Adipocyte (in vitro differentiated cells): ENCODE measurements around the gene USH2A.

Source experiments
- DNase-seq: peaks from one replicate; pipeline ENCODE4 v3.0.0-alpha.2; 2015; ENCODE audit warnings: low read depth
- H3K27me3 ChIP-seq: replicated peaks from 2 replicates; pipeline ENCODE4 v1.7.0; 2013; ENCODE audit warnings: mild to moderate bottlenecking, low read length, moderate library complexity; ENCODE audit not compliant: control insufficient read depth, insufficient read depth
- H3K36me3 ChIP-seq: 2 replicates; pipeline ENCODE4 v1.7.0; 2013; ENCODE audit warnings: low read length, mild to moderate bottlenecking, moderate library complexity; ENCODE audit not compliant: control insufficient read depth, insufficient read depth, severe bottlenecking
- H3K4me1 ChIP-seq: 2 replicates; pipeline ENCODE4 v1.7.0; 2013; ENCODE audit warnings: mild to moderate bottlenecking, low read length, moderate library complexity; ENCODE audit not compliant: control insufficient read depth, insufficient read depth
- H3K4me3 ChIP-seq: 2 replicates; pipeline ENCODE4 v1.7.0; 2013; ENCODE audit warnings: mild to moderate bottlenecking, low read length, moderate library complexity
- H3K9ac ChIP-seq: 2 replicates; pipeline ENCODE4 v1.7.0; 2013; ENCODE audit warnings: mild to moderate bottlenecking, low read length, moderate library complexity
- H3K9me3 ChIP-seq: 2 replicates; pipeline ENCODE4 v1.7.0; 2013; ENCODE audit warnings: mild to moderate bottlenecking, low read length, moderate library complexity; ENCODE audit not compliant: control insufficient read depth

The USH2A gene

DNA sequence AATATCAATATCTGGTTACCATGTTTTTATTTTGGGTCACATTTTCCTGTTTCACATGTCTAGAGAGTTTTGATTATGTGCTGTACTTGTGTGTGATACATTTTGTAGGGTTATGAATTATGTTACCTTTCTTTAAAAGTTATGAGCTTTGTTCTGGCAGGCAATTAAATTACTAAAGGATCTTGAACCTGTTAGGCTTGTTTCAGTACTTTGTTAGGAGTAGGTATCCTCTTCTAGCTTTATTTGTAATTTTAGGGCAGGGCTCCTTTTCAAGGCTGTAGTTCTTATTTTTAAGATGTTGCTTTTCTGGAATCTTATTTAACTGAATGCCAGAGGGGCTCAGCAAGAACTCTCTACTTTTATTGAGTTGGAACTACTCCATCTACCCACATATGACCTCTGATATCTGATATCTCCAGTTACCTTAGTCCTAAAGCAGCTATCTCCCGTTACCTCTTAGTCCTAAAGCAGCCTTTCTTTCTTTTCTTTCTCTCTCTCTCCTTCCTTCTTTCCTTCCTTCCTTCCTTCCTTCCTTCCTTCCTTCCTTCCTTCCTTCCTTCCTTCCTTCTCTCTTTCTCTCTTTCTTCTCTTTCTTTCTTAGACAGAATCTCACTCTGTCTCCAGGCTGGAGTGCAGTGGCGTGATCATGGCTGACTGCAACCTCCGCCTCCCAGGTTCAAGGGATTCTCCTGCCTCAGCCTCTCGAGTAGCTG, 832.3 kb downstream of the USH2A start:
- no peak overlapping the region for H3K4me3 ChIP-seq
- H3K36me3 ChIP-seq: peaks cover 24% of the 10 kb centered on the region
- H3K4me1 ChIP-seq: peaks cover 19% of the 10 kb centered on the region
- no peaks in the 10 kb centered on the region for H3K9me3 ChIP-seq
- no peak for DNase-seq
- H3K9ac ChIP-seq: no peak overlapping the region
- H3K27me3 ChIP-seq: no peaks in the 10 kb centered on the region

DNA sequence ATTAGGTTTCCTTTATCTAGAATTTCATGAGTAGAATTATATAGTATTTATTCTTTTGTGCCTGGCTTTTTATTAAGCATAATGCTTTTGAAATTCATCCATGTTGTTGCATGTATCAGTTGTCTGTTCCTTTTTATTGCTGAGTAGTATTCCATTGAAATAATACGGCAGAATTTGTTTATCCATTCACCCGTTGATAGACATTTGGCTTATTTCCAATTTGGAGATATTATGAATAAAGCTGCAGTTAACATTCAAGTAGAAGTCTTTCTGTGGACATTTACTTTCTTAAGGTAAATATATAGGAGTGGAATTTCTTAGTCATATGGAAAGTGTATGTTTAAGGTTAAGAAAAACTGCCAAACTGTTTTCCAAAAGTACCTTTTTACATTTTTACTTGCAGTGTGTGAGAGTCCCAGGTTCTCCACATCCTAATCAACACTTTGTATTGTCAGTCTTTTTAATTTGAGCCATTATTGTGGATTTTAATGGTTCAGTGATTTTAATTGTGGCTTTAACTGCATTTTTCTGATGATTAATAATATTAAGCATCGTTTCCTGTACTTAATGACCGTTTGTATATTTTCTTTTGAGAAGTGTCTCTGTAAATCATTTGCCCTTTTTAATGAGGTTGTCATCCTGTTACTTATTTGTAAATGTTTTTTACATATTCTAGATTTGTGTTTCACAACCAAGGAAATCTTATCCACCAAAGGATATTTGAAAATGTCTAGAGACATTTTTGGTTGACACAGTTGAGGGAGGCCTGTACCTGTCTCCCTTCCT, 833.4 kb downstream of the USH2A start:
- H3K9me3 ChIP-seq: no peaks in the 10 kb centered on the region
- no peaks in the 10 kb centered on the region for H3K27me3 ChIP-seq
- peaks cover 26% of the 10 kb centered on the region for H3K36me3 ChIP-seq
- peaks cover 8% of the 10 kb centered on the region for H3K4me1 ChIP-seq
- DNase-seq: no peak
- H3K4me3 ChIP-seq: no peak overlapping the region
- no peak overlapping the region for H3K9ac ChIP-seq

DNA sequence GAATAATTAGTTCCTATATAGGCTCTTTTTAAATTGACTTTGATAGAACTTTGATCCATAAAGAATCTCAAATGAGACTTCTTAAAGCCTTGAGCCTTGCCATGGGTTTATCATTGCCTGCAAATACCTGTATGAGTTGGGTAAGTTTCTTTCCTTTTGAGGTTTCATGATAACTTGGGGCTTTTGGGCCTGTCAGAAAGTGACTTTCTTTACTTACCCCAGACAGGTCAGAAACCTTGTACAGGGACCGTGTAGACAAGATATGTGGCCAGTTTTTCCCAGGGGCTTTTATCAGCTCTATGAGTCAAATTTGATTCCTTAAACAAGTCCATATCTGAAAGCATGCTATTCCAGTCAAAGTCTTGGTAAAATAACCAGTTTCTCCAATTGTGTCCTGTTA, 838.9 kb downstream of the USH2A start:
- Histone ChIP-seq H3K4me3 (no peak overlapping the region), H3K27me3 (no peaks in the 10 kb centered on the region), H3K9ac (no peak overlapping the region), H3K9me3 (no peaks in the 10 kb centered on the region), H3K4me1 (no peaks in the 10 kb centered on the region), H3K36me3 (peaks cover 48% of the 10 kb centered on the region)
- DNase-seq: no peak

DNA sequence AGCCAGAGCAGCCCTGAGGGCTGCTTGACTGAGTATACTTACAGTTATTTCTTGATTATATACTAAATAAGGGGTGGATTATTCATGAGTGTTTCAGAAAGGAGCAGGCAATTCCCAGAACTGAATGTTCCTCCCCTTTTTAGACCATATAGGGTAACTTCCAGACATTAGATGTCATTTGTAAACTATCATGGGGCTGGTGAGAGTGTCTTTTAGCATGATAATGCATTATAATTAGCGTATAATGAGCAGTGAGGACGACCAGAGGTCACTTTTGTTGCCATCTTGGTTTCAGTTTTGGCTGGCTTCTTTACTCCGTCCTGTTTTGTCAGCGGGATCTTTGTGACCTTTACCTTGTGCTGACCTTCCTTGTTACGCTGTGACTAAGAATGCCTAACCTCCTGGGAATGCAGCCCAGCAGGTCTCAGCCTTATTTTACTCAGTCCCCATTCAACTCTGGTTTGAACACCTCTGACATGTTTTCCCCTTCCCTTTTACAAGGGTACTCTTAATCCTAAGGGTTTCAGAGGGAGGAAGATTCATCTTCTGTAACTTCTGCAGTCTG, 840.0 kb downstream of the USH2A start:
- no peak overlapping the region for H3K4me3 ChIP-seq
- no peaks in the 10 kb centered on the region for H3K9me3 ChIP-seq
- no peak for DNase-seq
- no peaks in the 10 kb centered on the region for H3K27me3 ChIP-seq
- H3K4me1 ChIP-seq: no peaks in the 10 kb centered on the region
- H3K9ac ChIP-seq: no peak overlapping the region
- H3K36me3 ChIP-seq: peaks cover 56% of the 10 kb centered on the region

DNA sequence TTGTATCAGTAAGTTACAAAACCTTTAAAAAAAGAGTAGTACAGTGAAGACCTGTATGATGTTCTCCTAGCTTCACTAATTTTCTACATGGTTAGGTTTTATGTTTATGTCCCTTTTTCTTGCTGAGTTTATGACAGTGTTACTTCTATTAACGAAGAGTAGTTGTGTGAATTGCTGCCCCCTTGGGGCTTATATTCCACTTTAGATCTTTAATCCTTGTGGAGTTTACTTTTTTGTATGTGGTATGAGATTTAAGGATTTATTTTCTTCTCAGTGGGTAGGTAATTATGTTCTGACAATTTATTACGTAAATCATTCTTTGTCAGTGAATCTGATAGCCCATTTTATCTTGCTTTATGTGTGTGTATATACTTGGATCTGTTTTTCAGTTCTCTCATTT, 841.4 kb downstream of the USH2A start:
- no peak overlapping the region for H3K9ac ChIP-seq
- H3K4me1 ChIP-seq: no peaks in the 10 kb centered on the region
- H3K9me3 ChIP-seq: no peaks in the 10 kb centered on the region
- no peak for DNase-seq
- no peak overlapping the region for H3K4me3 ChIP-seq
- peaks cover 62% of the 10 kb centered on the region for H3K36me3 ChIP-seq
- no peaks in the 10 kb centered on the region for H3K27me3 ChIP-seq
